Tibial nerve (tissue), 4 donors: ENCODE data around the gene ING5. TPM values are rescaled to one million over a fixed set of nuclear protein-coding genes. Genes with fewer than 3 reads are reported as not detected.

ENCODE experiments used
- DNase-seq, 2 donors: peaks; one replicate each; pipeline ENCODE4 v3.0.0-alpha.2; 2019; ENCODE audit warnings: low spot score in 2 of 2
- H3K27ac ChIP-seq, 4 donors: fragments of 200-600 bp; sonication (generic) in 3 of 4; one replicate each; pipeline ENCODE4 v1.5.1; 2017 to 2019; ENCODE audit warnings: mild to moderate bottlenecking in 1 of 4
- H3K27me3 ChIP-seq, 2 donors: fragments of 200-600 bp; sonication (generic) in 1 of 2; one replicate each; pipeline versions ENCODE4 v1.5.1 to v1.6.0; 2017 to 2019
- H3K36me3 ChIP-seq, 3 donors: fragments of 200-600 bp; sonication (generic); one replicate each; pipeline ENCODE4 v1.5.1; 2018 to 2019
- H3K4me1 ChIP-seq, 4 donors: fragments of 200-600 bp; sonication (generic) in 3 of 4; one replicate each; pipeline ENCODE4 v1.5.1; 2017 to 2019
- H3K4me3 ChIP-seq, 4 donors: fragments of 200-600 bp; sonication (generic) in 3 of 4; one replicate each; pipeline ENCODE4 v1.5.1; 2017 to 2019; ENCODE audit warnings: mild to moderate bottlenecking in 1 of 4, moderate library complexity in 1 of 4
- H3K9me3 ChIP-seq, 4 donors: fragments of 200-600 bp; sonication (generic) in 3 of 4; one replicate each; pipeline ENCODE4 v1.5.1; 2017 to 2019
- EP300 ChIP-seq, 2 donors: sonication (generic); formaldehyde crosslinking; IDR thresholded peaks; one replicate each; pipeline ENCODE4 v1.6.1; 2017; ENCODE audit warnings: antibody characterized with exemption in 2 of 2, mild to moderate bottlenecking in 1 of 2
- POLR2A ChIP-seq, 2 donors: fragments of 450-650 bp; IDR thresholded peaks; one replicate each; pipeline ENCODE4 v1.6.1; 2017; ENCODE audit warnings: antibody characterized with exemption in 2 of 2, mild to moderate bottlenecking in 2 of 2, moderate library complexity in 2 of 2
- WGBS, 2 donors: methylation state at CpG; one replicate each; pipeline ENCODE4 v1.1.5; 2018; 5-methylcytosine and 5-hydroxymethylcytosine counted together
- total RNA-seq, 4 donors: library from RNA; depleted of rRNA; stranded (reverse); fragments of >200 nt; gene quantifications; one replicate each; pipeline ENCODE4 v1.1.0, GENCODE V29; 2016
- TF ChIP-seq, protein P1 (sequence below), 5 experiments: fragments of 200-600 bp in 3 of 5; fragments of 450-650 bp in 2 of 5; sonication (generic) in 3 of 5; IDR thresholded peaks; one replicate each; pipeline ENCODE4 v1.5.1; 2016 to 2019; ENCODE audit warnings: antibody characterized with exemption in 5 of 5, mild to moderate bottlenecking in 3 of 5, moderate library complexity in 2 of 5

The ING5 gene
- total RNA-seq, 4 donors from 2014 or later = 33.4 to 73.3 (median 56.2) TPM

DNA sequence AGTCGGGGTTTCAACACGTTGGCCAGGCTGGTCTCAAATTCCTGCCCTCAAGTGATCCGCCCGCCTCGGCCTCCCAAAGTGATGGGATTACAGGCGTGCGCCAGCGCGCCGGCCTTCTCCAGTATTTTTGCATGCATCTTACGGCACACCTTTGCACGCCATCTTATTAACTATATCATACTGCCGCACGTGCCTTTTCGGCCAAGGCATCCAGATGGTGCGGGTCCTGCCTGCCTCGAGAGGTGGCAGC lies 765 bp upstream of the ING5 start:
- WGBS, 2 donors = 2 to 5% methylated on average over 15 to 17 of the region's 17 CpGs
- Histone ChIP-seq H3K9me3 (peaks cover 0 to 3% (median 0%) of the 10 kb centered on the region in 4 donors), H3K27me3 (no peaks in the 10 kb centered on the region), H3K27ac (peak overlapping the region; percentile 83 to 98 (median 93)), H3K4me3 (peak overlapping the region; percentile 74 to 98 (median 93)), H3K4me1 (peaks cover 0 to 21% (median 14%) of the 10 kb centered on the region in 4 donors), H3K36me3 (peaks cover 2 to 21% (median 7%) of the 10 kb centered on the region in 3 donors)
- no peak for DNase-seq
- TF ChIP-seq POLR2A (IDR thresholded peaks at IDR 0.05) = no peak
- TF ChIP-seq, protein P1, sequence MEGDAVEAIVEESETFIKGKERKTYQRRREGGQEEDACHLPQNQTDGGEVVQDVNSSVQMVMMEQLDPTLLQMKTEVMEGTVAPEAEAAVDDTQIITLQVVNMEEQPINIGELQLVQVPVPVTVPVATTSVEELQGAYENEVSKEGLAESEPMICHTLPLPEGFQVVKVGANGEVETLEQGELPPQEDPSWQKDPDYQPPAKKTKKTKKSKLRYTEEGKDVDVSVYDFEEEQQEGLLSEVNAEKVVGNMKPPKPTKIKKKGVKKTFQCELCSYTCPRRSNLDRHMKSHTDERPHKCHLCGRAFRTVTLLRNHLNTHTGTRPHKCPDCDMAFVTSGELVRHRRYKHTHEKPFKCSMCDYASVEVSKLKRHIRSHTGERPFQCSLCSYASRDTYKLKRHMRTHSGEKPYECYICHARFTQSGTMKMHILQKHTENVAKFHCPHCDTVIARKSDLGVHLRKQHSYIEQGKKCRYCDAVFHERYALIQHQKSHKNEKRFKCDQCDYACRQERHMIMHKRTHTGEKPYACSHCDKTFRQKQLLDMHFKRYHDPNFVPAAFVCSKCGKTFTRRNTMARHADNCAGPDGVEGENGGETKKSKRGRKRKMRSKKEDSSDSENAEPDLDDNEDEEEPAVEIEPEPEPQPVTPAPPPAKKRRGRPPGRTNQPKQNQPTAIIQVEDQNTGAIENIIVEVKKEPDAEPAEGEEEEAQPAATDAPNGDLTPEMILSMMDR (IDR thresholded peaks at IDR 0.05) = peak in 2 of 5 experiments; percentile 53 to 55
- TF ChIP-seq EP300 (IDR thresholded peaks at IDR 0.05) = no peak

GRCh38 chr2:241702155-241703031 lies 554 bp downstream of the ING5 start:
- H3K9me3 ChIP-seq = peaks cover 0 to 13% (median 0%) of the 10 kb centered on the region in 4 donors
- no peaks in the 10 kb centered on the region for H3K27me3 ChIP-seq
- H3K4me1 ChIP-seq = peaks cover 0 to 21% (median 14%) of the 10 kb centered on the region in 4 donors
- peak overlapping the region; percentile 74 to 98 (median 85) for H3K4me3 ChIP-seq
- peaks cover 3 to 32% (median 11%) of the 10 kb centered on the region in 3 donors for H3K36me3 ChIP-seq
- H3K27ac ChIP-seq = peak overlapping the region; percentile 83 to 98 (median 93)
- WGBS, 2 donors = 0 to 1% methylated on average over 5 to 18 of the region's 98 CpGs
- TF ChIP-seq, protein P1 (IDR thresholded peaks at IDR 0.05) = peak in 2 of 5 experiments; percentile 20 to 42
- TF ChIP-seq EP300 (IDR thresholded peaks at IDR 0.05) = no peak
- peak; percentile 59 to 70 for DNase-seq

DNA sequence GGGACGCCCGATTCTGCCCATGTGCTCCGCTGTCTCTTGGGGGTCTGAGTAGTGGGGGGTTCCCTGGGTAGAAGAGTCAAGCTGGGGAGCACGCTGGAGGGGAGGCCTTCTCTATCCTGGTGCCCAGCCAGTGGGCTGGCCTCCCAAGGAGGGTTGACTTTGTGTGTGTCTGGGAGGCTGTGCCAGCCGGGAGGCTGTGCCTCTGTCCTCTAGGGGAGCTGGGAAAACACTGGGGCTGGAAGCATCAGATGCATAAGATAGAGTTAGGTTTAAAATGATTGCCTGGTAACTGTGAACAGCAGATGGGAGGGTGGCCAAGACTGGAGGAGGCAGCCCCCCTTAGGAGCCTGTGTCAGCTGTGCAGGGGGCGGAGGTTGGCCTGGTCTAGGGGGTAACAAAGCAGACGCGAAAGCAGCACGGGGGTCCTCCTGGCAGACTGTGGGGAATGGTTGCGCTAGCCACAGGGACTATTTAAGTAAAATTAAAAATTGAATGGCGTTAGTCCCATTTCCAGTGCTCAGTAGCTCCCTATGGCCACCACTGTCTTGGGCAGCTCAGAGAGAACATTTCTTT lies 1.3 kb downstream of the ING5 start:
- H3K27me3 ChIP-seq = no peaks in the 10 kb centered on the region
- WGBS, 2 donors = 32 to 54% methylated on average over 7 to 11 of the region's 11 CpGs
- H3K9me3 ChIP-seq = peaks cover 0 to 13% (median 0%) of the 10 kb centered on the region in 4 donors
- peaks cover 0 to 21% (median 14%) of the 10 kb centered on the region in 4 donors for H3K4me1 ChIP-seq
- H3K27ac ChIP-seq = peak overlapping the region; percentile 11 to 98 (median 82)
- H3K4me3 ChIP-seq = peak overlapping the region; percentile 74 to 98 (median 85)
- no peak for DNase-seq
- peaks cover 3 to 39% (median 15%) of the 10 kb centered on the region in 3 donors for H3K36me3 ChIP-seq
- TF ChIP-seq EP300 (IDR thresholded peaks at IDR 0.05) (no peak), POLR2A (IDR thresholded peaks at IDR 0.05) (no peak)
- TF ChIP-seq, protein P1 (IDR thresholded peaks at IDR 0.05) = no peak

- WGBS, 2 donors = 95 to 99% methylated on average over 6 of the region's 6 CpGs
- H3K36me3 ChIP-seq = peaks cover 3 to 73% (median 21%) of the 10 kb centered on the region in 3 donors
- no peak overlapping the region for H3K4me3 ChIP-seq
- peaks cover 0 to 12% (median 11%) of the 10 kb centered on the region in 4 donors for H3K4me1 ChIP-seq
- no peak for DNase-seq
- no peaks in the 10 kb centered on the region for H3K27me3 ChIP-seq
- H3K27ac ChIP-seq = no peak overlapping the region
- TF ChIP-seq EP300 (IDR thresholded peaks at IDR 0.05) = no peak
- no peak for TF ChIP-seq POLR2A (IDR thresholded peaks at IDR 0.05)
- TF ChIP-seq, protein P1 (IDR thresholded peaks at IDR 0.05) = no peak
- peaks cover 0 to 13% (median 0%) of the 10 kb centered on the region in 4 donors for H3K9me3 ChIP-seq
Observed at GRCh38 chr2:241706537-241706936, 4.7 kb downstream of the ING5 start.

- 87 to 95% methylated on average over 10 of the region's 10 CpGs for WGBS, 2 donors
- no peaks in the 10 kb centered on the region for H3K27me3 ChIP-seq
- H3K4me3 ChIP-seq = no peak overlapping the region
- H3K27ac ChIP-seq = no peak overlapping the region
- H3K4me1 ChIP-seq = no peaks in the 10 kb centered on the region
- DNase-seq = no peak
- peaks cover 0 to 19% (median 0%) of the 10 kb centered on the region in 4 donors for H3K9me3 ChIP-seq
- peaks cover 3 to 97% (median 30%) of the 10 kb centered on the region in 3 donors for H3K36me3 ChIP-seq
- TF ChIP-seq POLR2A (IDR thresholded peaks at IDR 0.05) (no peak), EP300 (IDR thresholded peaks at IDR 0.05) (no peak)
- TF ChIP-seq, protein P1 (IDR thresholded peaks at IDR 0.05) = no peak
Observed at GRCh38 chr2:241708879-241709278, 7.0 kb downstream of the ING5 start.
